BJ (cell line): ENCODE data around the gene CLIC4. TPM values are rescaled to one million over a fixed set of nuclear protein-coding genes. Genes with fewer than 3 reads are reported as not detected.

ENCODE experiments used
- CTCF ChIA-PET: fragments of 350-600 bp; formaldehyde crosslinking; extraction: SDS; loops from one replicate; lab custom pipeline; 2021; ENCODE audit warnings: antibody characterized with exemption, inconsistent platforms; lab: Yijun Ruan, JAX
- POLR2A ChIA-PET: fragments of 300-600 bp; sonication (Branson Sonifier 250); formaldehyde crosslinking; extraction: SDS; loops from one replicate; lab custom pipeline; 2021; ENCODE audit warnings: antibody characterized with exemption; lab: Charles Lee
- DNase-seq: peaks from one replicate; pipeline ENCODE4 v3.0.0-alpha.2; 2011; ENCODE audit warnings: low read depth
- H3K27me3 ChIP-seq: 2 replicates; pipeline ENCODE4 v1.6.0; 2011; ENCODE audit warnings: low read length; ENCODE audit not compliant: control insufficient read depth, insufficient read depth
- H3K36me3 ChIP-seq: 2 replicates; pipeline ENCODE4 v1.5.1; 2011; ENCODE audit warnings: low read length; ENCODE audit not compliant: control insufficient read depth, insufficient read depth
- H3K4me3 ChIP-seq: 2 replicates; pipeline ENCODE4 v1.5.1; 2011; ENCODE audit warnings: low read depth, mild to moderate bottlenecking, control low read depth, low read length
- polyA plus RNA-seq: library from polyadenylated mRNA; depleted of rRNA; stranded (reverse); fragments of >200 nt; gene quantifications from 2 replicates; pipeline ENCODE4 v1.2.3, GENCODE V29; 2011
- TF ChIP-seq, protein P1 (sequence below): IDR thresholded peaks from 2 replicates; pipeline ENCODE4 v1.5.1; 2011; ENCODE audit warnings: low read depth, mild to moderate bottlenecking, control low read depth, inconsistent platforms, low read length, moderate library complexity; ENCODE audit not compliant: insufficient read depth

The CLIC4 gene
- polyA plus RNA-seq, 1 experiment: 275 TPM

GRCh38 chr1:24868016-24868875 is 123.0 kb downstream of the CLIC4 start:
- ChIA-PET CTCF (interaction anchor here (0.6 to 1.4 kb wide), 4 partner anchors 9 to 224 kb away, joined by 3 to 5 read pairs (median 3); no protein-coding TSS in a partner anchor), POLR2A (no interaction called here)
- no peak overlapping the region for H3K4me3 ChIP-seq
- H3K27me3 ChIP-seq: peaks cover 11% of the 10 kb centered on the region
- H3K36me3 ChIP-seq: no peaks in the 10 kb centered on the region
- TF ChIP-seq, protein P1, sequence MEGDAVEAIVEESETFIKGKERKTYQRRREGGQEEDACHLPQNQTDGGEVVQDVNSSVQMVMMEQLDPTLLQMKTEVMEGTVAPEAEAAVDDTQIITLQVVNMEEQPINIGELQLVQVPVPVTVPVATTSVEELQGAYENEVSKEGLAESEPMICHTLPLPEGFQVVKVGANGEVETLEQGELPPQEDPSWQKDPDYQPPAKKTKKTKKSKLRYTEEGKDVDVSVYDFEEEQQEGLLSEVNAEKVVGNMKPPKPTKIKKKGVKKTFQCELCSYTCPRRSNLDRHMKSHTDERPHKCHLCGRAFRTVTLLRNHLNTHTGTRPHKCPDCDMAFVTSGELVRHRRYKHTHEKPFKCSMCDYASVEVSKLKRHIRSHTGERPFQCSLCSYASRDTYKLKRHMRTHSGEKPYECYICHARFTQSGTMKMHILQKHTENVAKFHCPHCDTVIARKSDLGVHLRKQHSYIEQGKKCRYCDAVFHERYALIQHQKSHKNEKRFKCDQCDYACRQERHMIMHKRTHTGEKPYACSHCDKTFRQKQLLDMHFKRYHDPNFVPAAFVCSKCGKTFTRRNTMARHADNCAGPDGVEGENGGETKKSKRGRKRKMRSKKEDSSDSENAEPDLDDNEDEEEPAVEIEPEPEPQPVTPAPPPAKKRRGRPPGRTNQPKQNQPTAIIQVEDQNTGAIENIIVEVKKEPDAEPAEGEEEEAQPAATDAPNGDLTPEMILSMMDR: no peak
- DNase-seq: no peak

DNA sequence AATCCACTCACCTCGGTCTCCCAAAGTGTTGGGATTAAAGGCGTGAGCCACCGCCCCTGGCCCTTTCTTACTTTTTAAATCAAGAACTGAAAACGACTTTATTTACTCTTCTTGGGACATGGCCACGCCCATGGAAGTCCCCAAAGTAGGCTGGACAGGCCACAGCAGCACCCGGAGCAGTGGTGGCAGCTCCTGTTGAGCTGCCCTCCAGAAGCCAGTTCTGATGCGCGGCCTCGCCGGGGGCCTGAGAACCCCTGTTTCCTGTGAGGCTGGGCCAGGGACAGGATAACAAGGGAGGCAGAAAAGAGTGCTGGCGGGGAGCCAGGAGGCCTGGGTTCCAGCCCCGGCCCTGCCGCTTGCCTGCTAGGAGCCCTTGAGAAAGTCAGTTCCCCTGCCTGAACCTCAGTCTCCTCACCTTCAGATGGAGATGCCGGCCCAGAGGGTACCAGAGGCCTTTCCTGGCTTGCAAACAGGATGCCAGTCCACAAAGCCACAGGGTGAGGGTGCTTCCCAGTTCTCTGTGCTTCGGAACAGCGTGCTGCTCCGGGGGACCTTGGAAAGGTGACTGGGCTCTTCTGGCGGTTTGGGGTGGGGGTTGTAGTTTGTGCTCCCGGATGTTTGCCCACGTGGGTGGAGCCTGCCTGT is 125.4 kb downstream of the CLIC4 start:
- CTCF ChIA-PET: interaction anchor here (1.1 to 1.3 kb wide), 2 partner anchors 8 to 41 kb away, joined by 3 to 5 read pairs; no protein-coding TSS in a partner anchor

GRCh38 chr1:24871306-24871901 is 126.2 kb downstream of the CLIC4 start:
- TF ChIP-seq, protein P1: no peak
- peaks cover 16% of the 10 kb centered on the region for H3K27me3 ChIP-seq
- H3K4me3 ChIP-seq: no peak overlapping the region
- ChIA-PET CTCF (interaction anchor here (1.1 to 1.4 kb wide), 3 partner anchors 9 to 40 kb away, joined by 3 to 5 read pairs (median 5); no protein-coding TSS in a partner anchor), POLR2A (no interaction called here)
- no peak for DNase-seq
- no peaks in the 10 kb centered on the region for H3K36me3 ChIP-seq

More for the DNA sequence above, 125.4 kb downstream of the CLIC4 start:
- Histone ChIP-seq H3K27me3 (peaks cover 14% of the 10 kb centered on the region), H3K36me3 (no peaks in the 10 kb centered on the region), H3K4me3 (no peak overlapping the region)
- TF ChIP-seq, protein P1: no peak
- POLR2A ChIA-PET: no interaction called here
- DNase-seq: no peak

DNA sequence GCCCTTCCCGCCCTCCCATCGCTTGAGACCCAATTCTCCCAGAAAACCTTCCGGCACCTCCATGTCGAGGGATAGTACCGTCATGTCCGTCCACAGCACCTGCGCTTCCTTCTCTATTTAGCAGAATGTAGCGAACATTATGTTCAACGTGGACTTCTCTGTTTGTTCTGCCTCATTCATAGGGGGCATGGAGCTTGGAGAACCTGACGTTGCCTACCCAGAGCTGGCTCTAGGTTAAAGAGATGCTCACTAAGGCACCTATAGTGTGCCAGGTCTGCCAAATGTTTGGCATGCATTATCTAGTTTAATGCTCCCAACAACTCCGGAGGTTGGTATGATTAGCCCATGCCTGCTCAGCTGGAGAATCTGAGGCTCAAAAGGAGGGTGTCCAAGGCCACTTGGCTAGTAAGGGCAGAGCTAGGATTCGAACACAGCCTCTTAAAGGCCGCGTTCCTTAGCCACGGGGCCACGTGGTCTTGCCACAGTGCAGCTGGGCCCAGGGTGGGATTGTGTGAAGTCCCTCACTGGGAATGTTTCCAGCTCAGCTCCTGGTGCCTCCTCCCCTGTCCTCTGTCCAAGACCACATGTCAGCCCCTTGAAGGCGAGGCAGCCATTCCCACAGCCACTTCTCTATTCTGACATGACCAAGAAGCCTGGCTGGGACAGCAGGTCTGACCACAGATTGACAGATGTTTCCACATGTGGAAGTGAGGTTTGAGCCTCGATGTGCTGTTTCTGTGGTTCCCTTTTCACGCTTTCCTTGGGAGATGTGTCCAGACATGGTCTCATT is 127.0 kb downstream of the CLIC4 start:
- CTCF ChIA-PET: interaction anchor here (1.1 to 1.4 kb wide), 3 partner anchors 9 to 39 kb away, joined by 3 to 5 read pairs (median 5); no protein-coding TSS in a partner anchor

More for the DNA sequence above, 127.0 kb downstream of the CLIC4 start:
- no peak for DNase-seq
- POLR2A ChIA-PET: no interaction called here
- Histone ChIP-seq H3K27me3 (peaks cover 13% of the 10 kb centered on the region), H3K4me3 (no peak overlapping the region), H3K36me3 (no peaks in the 10 kb centered on the region)
- TF ChIP-seq, protein P1: no peak
